H9 (cell line): ENCODE data around the gene MSANTD2. TPM values are rescaled to one million over a fixed set of nuclear protein-coding genes. Genes with fewer than 3 reads are reported as not detected.

ENCODE experiments used
- DNase-seq: peaks from one replicate; pipeline ENCODE4 v3.0.0-alpha.2; 2017
- H2AFZ ChIP-seq: one replicate; pipeline ENCODE4 v1.6.1; 2013; ENCODE audit warnings: mild to moderate bottlenecking, low read length, control low read depth, moderate library complexity
- H2AK5ac ChIP-seq: 2 replicates; pipeline ENCODE4 v1.6.1; 2013; ENCODE audit warnings: low read length, control low read depth, mixed read lengths; ENCODE audit not compliant: insufficient read length
- H2BK120ac ChIP-seq: one replicate; pipeline ENCODE4 v1.6.1; 2013; ENCODE audit warnings: low read depth, mild to moderate bottlenecking, low read length, control low read depth, inconsistent platforms; ENCODE audit not compliant: poor library complexity, severe bottlenecking
- H2BK12ac ChIP-seq: 2 replicates; pipeline ENCODE4 v1.6.1; 2013; ENCODE audit warnings: low read length, control low read depth, mixed read lengths, low read depth; ENCODE audit not compliant: insufficient read length
- H2BK15ac ChIP-seq: 2 replicates; pipeline ENCODE4 v1.6.1; 2013; ENCODE audit warnings: low read depth, low read length, control low read depth
- H2BK20ac ChIP-seq: one replicate; pipeline ENCODE4 v1.6.1; 2013; ENCODE audit warnings: low read depth, mild to moderate bottlenecking, low read length, control low read depth, inconsistent platforms; ENCODE audit not compliant: poor library complexity, severe bottlenecking
- H2BK5ac ChIP-seq: 2 replicates; pipeline ENCODE4 v1.6.1; 2013; ENCODE audit warnings: low read length, control low read depth, mixed read lengths; ENCODE audit not compliant: insufficient read length
- H3K14ac ChIP-seq: 2 replicates; pipeline ENCODE4 v1.6.1; 2013; ENCODE audit warnings: low read length, control low read depth; ENCODE audit not compliant: insufficient read depth
- H3K18ac ChIP-seq: 2 replicates; pipeline ENCODE4 v1.6.1; 2013; ENCODE audit warnings: low read depth, mild to moderate bottlenecking, mixed read lengths, low read length, control low read depth; ENCODE audit not compliant: insufficient read length
- H3K23ac ChIP-seq: 2 replicates; pipeline ENCODE4 v1.6.1; 2013; ENCODE audit warnings: low read length, control low read depth, mixed read lengths, low read depth; ENCODE audit not compliant: insufficient read length
- H3K23me2 ChIP-seq: 2 replicates; pipeline ENCODE4 v1.6.1; 2013; ENCODE audit warnings: low read depth, mild to moderate bottlenecking, mixed read lengths, low read length, control low read depth; ENCODE audit not compliant: insufficient read length, poor library complexity, severe bottlenecking
- H3K27ac ChIP-seq: 2 replicates; pipeline ENCODE4 v1.5.1; 2013; ENCODE audit warnings: low read length, control low read depth, mixed read lengths, low read depth; ENCODE audit not compliant: insufficient read length
- H3K27me3 ChIP-seq: 2 replicates; pipeline ENCODE4 v1.6.1; 2013; ENCODE audit warnings: low read length, control low read depth, inconsistent platforms; ENCODE audit not compliant: insufficient read depth
- H3K4ac ChIP-seq: 2 replicates; pipeline ENCODE4 v1.6.1; 2013; ENCODE audit warnings: low read depth, mild to moderate bottlenecking, control low read depth, inconsistent platforms, low read length, moderate library complexity
- H3K4me1 ChIP-seq: 2 replicates; pipeline ENCODE4 v1.6.1; 2013; ENCODE audit warnings: low read length, control low read depth, inconsistent platforms; ENCODE audit not compliant: insufficient read depth
- H3K4me2 ChIP-seq: 2 replicates; pipeline ENCODE4 v1.6.1; 2013; ENCODE audit warnings: low read length, control low read depth, mixed read lengths; ENCODE audit not compliant: insufficient read length, insufficient read depth
- H3K56ac ChIP-seq: 2 replicates; pipeline ENCODE4 v1.6.1; 2013; ENCODE audit warnings: low read depth, mild to moderate bottlenecking, mixed read lengths, low read length, control low read depth; ENCODE audit not compliant: insufficient read length
- H3K79me1 ChIP-seq: 2 replicates; pipeline ENCODE4 v1.6.1; 2013; ENCODE audit warnings: low read depth, mild to moderate bottlenecking, moderate library complexity, low read length, control low read depth, inconsistent platforms; ENCODE audit not compliant: insufficient read depth, poor library complexity, severe bottlenecking
- H3K79me2 ChIP-seq: 2 replicates; pipeline ENCODE4 v1.6.1; 2013; ENCODE audit warnings: low read length, control low read depth, inconsistent platforms; ENCODE audit not compliant: insufficient read depth
- H3K9ac ChIP-seq: 2 replicates; pipeline ENCODE4 v1.6.1; 2013; ENCODE audit warnings: low read length, control low read depth, mixed read lengths; ENCODE audit not compliant: insufficient read length; ENCODE audit errors: extremely low read depth
- H3K9me3 ChIP-seq: one replicate; pipeline ENCODE4 v1.6.1; 2013; ENCODE audit warnings: low read depth, low read length, inconsistent platforms; ENCODE audit not compliant: control insufficient read depth
- H3T11ph ChIP-seq: one replicate; pipeline ENCODE4 v1.6.1; 2013; ENCODE audit warnings: mild to moderate bottlenecking, low read length, control low read depth, inconsistent platforms
- H4K20me1 ChIP-seq: one replicate; pipeline ENCODE4 v1.6.1; 2013; ENCODE audit not compliant: control insufficient read depth, insufficient read length, insufficient read depth
- H4K5ac ChIP-seq: 2 replicates; pipeline ENCODE4 v1.6.1; 2013; ENCODE audit warnings: low read depth, mild to moderate bottlenecking, mixed read lengths, low read length, control low read depth; ENCODE audit not compliant: insufficient read length
- H4K8ac ChIP-seq: replicated peaks from 2 replicates; pipeline ENCODE4 v1.6.1; 2013; ENCODE audit warnings: low read length, control low read depth, mixed read lengths, low read depth; ENCODE audit not compliant: insufficient read length
- H4K91ac ChIP-seq: 2 replicates; pipeline ENCODE4 v1.6.1; 2013; ENCODE audit warnings: low read depth, mild to moderate bottlenecking, moderate library complexity, mixed read lengths, low read length, control low read depth; ENCODE audit not compliant: insufficient read length
- H3K27ac Mint-ChIP-seq, 3 experiments: 2 replicates in 2 of 3; 3 replicates in 1 of 3; pipeline ENCODE4 v1.8.0; 2020 to 2021; ENCODE audit warnings: mixed read lengths in 3 of 3, mild to moderate bottlenecking in 1 of 3, moderate library complexity in 1 of 3
- H3K27me3 Mint-ChIP-seq: 2 replicates; pipeline ENCODE4 v1.8.0; 2021; ENCODE audit warnings: low read depth, mild to moderate bottlenecking, moderate library complexity, mixed read lengths
- H3K36me3 Mint-ChIP-seq, 3 experiments: 2 replicates in 2 of 3; 3 replicates in 1 of 3; pipeline ENCODE4 v1.8.0; 2020 to 2021; ENCODE audit warnings: low read depth in 3 of 3, mixed read lengths in 3 of 3; ENCODE audit not compliant: insufficient read depth in 1 of 3
- H3K4me1 Mint-ChIP-seq, 2 experiments: 2 replicates each; pipeline ENCODE4 v1.8.0; 2020; ENCODE audit warnings: mixed read lengths in 2 of 2
- H3K4me3 Mint-ChIP-seq, 2 experiments: 2 replicates in 1 of 2; 3 replicates in 1 of 2; pipeline ENCODE4 v1.8.0; 2020 to 2021; ENCODE audit warnings: mild to moderate bottlenecking in 2 of 2, mixed read lengths in 2 of 2, moderate library complexity in 1 of 2
- H3K9me3 Mint-ChIP-seq, 2 experiments: 2 replicates in 1 of 2; 3 replicates in 1 of 2; pipeline ENCODE4 v1.8.0; 2020; ENCODE audit warnings: mild to moderate bottlenecking in 2 of 2, mixed read lengths in 2 of 2, moderate library complexity in 1 of 2
- WGBS: extraction: QIAGEN DNeasy Blood & Tissue Kit; methylation state at CpG from one replicate; pipeline ENCODE4 v1.1.7; 2013; ENCODE audit warnings: missing lambda C conversion rate, low lambda C conversion rate, mixed read lengths; ENCODE audit not compliant: insufficient read length; ENCODE audit errors: extremely low coverage; 5-methylcytosine and 5-hydroxymethylcytosine counted together
- total RNA-seq: library from RNA; stranded (reverse); gene quantifications from 2 replicates; pipeline ENCODE4 v1.2.1, GENCODE V29; 2021
- TF ChIP-seq, protein P1 (sequence below): fragments of 200-600 bp; sonication (generic); conservative IDR thresholded peaks from 3 replicates; pipeline ENCODE4 v1.8.0; 2021; ENCODE audit warnings: antibody characterized with exemption, mild to moderate bottlenecking

Gene MSANTD2
- total RNA-seq, 1 experiment from 2014 or later: 18.1 TPM

DNA sequence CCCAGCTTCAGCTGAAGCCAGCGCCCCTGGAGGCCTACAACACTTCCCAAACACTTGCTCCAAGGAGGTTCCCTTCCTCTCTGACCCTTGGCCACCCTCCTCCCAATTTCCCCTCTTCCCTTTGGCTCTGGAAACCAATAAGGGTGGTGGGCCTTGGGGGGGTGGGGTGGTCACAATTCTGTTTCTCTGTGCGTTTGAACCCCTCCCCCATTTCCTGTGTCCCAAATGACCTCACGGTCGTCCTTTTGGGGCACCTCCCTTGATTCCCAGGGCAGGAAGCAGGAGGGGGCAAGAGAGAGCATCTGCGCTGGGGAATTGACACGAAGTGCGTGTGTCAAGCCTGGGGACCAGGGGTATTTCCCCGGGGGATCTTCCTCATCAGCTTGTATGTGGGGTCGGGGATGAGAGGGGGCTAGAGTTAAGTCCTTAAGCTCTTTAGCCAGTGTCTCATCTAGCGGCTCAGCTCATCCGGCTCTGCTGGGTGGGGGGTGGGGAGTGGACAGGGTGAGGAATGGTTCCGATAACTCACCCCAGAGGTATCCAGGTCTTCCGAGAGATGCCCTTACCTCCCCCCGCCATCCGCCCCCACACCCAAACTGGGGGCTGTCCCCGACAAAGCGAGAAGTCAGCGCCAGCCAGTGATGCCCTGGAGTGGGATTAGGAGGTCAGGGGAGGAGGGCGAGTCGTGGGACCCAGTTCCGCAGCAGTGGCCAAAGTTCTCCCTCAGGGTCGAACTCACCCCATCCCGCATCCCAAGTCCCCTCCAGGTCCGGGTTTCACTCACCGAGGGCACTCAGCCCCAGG lies 38.7 kb downstream of the MSANTD2 start:
- no peaks in the 10 kb centered on the region for H3K4me1 ChIP-seq
- H2AK5ac ChIP-seq: no peak overlapping the region
- no peak overlapping the region for H2AFZ ChIP-seq
- H3K27me3 ChIP-seq: peaks cover 52% of the 10 kb centered on the region
- TF ChIP-seq, protein P1, sequence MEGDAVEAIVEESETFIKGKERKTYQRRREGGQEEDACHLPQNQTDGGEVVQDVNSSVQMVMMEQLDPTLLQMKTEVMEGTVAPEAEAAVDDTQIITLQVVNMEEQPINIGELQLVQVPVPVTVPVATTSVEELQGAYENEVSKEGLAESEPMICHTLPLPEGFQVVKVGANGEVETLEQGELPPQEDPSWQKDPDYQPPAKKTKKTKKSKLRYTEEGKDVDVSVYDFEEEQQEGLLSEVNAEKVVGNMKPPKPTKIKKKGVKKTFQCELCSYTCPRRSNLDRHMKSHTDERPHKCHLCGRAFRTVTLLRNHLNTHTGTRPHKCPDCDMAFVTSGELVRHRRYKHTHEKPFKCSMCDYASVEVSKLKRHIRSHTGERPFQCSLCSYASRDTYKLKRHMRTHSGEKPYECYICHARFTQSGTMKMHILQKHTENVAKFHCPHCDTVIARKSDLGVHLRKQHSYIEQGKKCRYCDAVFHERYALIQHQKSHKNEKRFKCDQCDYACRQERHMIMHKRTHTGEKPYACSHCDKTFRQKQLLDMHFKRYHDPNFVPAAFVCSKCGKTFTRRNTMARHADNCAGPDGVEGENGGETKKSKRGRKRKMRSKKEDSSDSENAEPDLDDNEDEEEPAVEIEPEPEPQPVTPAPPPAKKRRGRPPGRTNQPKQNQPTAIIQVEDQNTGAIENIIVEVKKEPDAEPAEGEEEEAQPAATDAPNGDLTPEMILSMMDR: 0 out of 3 replicates have a peak, but pooled peaks have one; percentile 21
- H3K18ac ChIP-seq: no peak overlapping the region
- peaks cover 63% of the 10 kb centered on the region for H3K27me3 Mint-ChIP-seq
- H3K23me2 ChIP-seq: peaks cover 24% of the 10 kb centered on the region
- H2BK120ac ChIP-seq: no peak overlapping the region
- WGBS: no CpG with 5 or more reads among the region's 25 CpGs
- H3K79me1 ChIP-seq: no peaks in the 10 kb centered on the region
- H4K20me1 ChIP-seq: no peaks in the 10 kb centered on the region
- H3K23ac ChIP-seq: no peak overlapping the region
- no peak overlapping the region for H3K56ac ChIP-seq
- H2BK12ac ChIP-seq: no peak overlapping the region
- H4K91ac ChIP-seq: no peak overlapping the region
- no peak overlapping the region for H3K14ac ChIP-seq
- peaks cover 4 to 7% (median 5%) of the 10 kb centered on the region in 3 experiments; a peak in 5 of 7 replicates for H3K36me3 Mint-ChIP-seq
- H2BK15ac ChIP-seq: no peak overlapping the region
- no peaks in the 10 kb centered on the region for H3K9me3 ChIP-seq
- DNase-seq: peak; percentile 43
- peaks cover 0 to 9% of the 10 kb centered on the region in 2 experiments; a peak in 2 of 5 replicates for H3K9me3 Mint-ChIP-seq
- H2BK5ac ChIP-seq: no peak overlapping the region
- peak overlapping the region; percentile 55 to 76 for H3K4me3 Mint-ChIP-seq
- no peak overlapping the region for H3K27ac Mint-ChIP-seq
- no peak overlapping the region for H4K8ac ChIP-seq
- H3K79me2 ChIP-seq: no peaks in the 10 kb centered on the region
- H3K4me2 ChIP-seq: peak overlapping the region; percentile 70
- no peak overlapping the region for H3K9ac ChIP-seq
- H3K27ac ChIP-seq: no peak overlapping the region
- H4K5ac ChIP-seq: no peak overlapping the region
- no peak overlapping the region for H3K4ac ChIP-seq
- H2BK20ac ChIP-seq: no peak overlapping the region
- H3K4me1 Mint-ChIP-seq: peaks cover 39 to 52% of the 10 kb centered on the region in 2 experiments
- H3T11ph ChIP-seq: no peak overlapping the region
